ENCODE measurements around the gene POLN. TPM values are rescaled to one million over a fixed set of nuclear protein-coding genes. Genes with fewer than 3 reads are reported as not detected.

POLN gene
- total RNA-seq, 4 donors from 2014 or later = 2.6 to 10.6 (median 6.8) TPM

DNA sequence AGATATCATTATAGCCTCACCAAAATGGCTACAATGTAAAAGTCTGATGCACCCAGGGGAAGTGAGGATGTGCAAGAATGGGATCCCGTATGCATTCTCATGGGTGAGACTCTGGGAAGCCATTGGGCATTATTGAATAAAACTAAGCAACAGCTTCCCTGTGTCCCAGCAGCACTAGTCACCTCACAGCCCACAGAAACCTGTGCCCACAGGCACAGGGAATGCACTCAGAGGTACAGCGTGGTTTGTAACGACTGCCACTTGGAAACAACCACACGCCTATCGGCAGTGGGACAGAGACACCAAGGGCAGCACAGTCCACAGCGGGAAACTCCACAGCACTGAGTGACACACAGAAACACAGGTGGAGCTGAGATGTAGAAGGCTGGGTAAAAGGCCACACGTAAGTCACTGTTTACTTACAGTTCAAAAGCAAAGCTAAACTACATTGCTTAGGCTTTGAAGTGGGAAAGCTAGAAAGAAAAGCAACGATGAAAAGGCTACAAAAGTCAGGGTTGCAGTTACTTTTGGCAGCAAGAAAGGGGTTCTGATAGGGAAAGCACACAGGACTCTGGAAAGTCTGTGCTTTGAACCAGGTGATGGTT lies 69.2 kb downstream of the POLN start:
- TF ChIP-seq, protein P1, sequence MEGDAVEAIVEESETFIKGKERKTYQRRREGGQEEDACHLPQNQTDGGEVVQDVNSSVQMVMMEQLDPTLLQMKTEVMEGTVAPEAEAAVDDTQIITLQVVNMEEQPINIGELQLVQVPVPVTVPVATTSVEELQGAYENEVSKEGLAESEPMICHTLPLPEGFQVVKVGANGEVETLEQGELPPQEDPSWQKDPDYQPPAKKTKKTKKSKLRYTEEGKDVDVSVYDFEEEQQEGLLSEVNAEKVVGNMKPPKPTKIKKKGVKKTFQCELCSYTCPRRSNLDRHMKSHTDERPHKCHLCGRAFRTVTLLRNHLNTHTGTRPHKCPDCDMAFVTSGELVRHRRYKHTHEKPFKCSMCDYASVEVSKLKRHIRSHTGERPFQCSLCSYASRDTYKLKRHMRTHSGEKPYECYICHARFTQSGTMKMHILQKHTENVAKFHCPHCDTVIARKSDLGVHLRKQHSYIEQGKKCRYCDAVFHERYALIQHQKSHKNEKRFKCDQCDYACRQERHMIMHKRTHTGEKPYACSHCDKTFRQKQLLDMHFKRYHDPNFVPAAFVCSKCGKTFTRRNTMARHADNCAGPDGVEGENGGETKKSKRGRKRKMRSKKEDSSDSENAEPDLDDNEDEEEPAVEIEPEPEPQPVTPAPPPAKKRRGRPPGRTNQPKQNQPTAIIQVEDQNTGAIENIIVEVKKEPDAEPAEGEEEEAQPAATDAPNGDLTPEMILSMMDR (IDR thresholded peaks at IDR 0.05; ENCODE audit: low read depth) = no peak

DNA sequence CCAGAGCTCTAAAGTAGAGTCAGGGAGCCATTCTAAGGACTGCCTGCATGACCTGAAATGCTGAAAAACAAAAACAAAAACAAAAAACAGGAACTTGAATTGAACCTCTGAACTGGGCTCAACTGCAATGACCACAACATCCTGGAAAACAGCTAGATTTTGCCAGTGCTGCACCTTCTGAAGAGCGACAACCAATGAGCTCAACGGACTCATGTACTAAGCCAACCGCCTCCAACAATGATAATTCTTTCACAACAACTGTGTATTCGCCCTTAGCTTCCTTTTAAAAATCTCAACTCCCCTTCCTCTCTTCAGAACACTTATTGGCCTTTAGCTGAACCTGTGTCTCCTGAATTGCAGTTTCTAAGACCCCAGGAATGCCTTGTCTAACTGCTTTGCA lies 69.8 kb downstream of the POLN start:
- TF ChIP-seq, protein P1 (IDR thresholded peaks at IDR 0.05; ENCODE audit: low read depth) = no peak

DNA sequence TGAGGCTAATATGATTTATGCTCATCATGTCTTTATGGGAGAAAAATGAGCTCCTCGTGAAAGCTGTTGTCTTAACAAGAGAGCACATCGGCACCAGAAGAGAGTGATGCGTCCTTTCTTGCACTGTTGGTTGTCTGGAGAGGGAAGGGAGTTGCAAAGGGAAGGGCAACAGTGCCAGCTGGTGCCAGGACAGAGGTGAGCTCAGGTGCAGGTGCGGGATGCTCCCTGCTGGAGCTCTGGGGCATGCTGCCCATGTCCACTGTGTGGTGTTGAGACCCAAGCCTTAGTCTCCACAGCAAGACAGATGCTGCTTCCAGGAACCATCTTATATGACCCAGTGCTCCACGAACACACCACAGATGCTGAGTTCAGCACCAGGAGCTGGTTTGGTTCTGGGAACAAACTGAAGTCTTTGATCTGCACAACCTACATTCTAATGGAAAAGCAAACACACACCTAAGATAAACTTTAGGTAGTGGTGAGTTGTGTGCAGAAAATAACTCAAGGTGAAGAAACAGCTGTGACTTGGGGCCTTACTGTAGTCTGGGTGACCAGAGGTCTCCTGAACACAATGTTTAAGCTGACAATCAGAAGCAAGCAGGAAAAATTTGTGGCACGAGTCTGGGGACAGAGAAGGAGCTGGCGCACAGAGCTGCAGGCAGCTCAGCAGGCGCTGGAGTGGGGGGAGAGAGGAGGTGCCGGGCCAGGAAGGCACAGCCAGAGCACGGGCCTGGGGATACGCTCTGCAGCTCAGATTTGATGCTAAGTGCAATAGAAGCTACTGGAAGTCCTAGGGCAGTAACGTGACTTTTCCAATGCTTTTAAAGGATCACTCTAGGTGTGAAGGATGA lies 73.2 kb downstream of the POLN start:
- TF ChIP-seq, protein P1 (IDR thresholded peaks at IDR 0.05; ENCODE audit: low read depth) = no peak

DNA sequence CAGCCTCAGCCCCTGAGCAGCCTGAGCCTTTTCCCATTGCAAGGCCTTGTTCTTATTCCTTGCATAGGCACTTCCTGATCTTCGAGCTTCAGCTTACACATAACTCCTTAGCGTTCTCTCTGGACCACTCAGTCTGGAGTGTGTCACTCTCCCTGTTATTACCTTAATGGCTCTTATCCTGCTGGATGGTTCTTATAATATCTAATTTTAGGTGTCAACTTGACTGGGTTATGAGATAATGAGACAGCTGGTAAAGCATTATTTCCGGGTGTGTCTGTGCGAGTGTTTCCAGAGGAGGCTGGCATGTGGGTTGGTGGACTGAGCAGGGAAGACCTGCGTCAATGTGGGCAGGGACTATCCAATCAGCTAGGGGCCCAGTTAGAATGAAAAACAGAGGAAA lies 75.7 kb downstream of the POLN start:
- TF ChIP-seq, protein P1 (IDR thresholded peaks at IDR 0.05; ENCODE audit: low read depth) = no peak

DNA sequence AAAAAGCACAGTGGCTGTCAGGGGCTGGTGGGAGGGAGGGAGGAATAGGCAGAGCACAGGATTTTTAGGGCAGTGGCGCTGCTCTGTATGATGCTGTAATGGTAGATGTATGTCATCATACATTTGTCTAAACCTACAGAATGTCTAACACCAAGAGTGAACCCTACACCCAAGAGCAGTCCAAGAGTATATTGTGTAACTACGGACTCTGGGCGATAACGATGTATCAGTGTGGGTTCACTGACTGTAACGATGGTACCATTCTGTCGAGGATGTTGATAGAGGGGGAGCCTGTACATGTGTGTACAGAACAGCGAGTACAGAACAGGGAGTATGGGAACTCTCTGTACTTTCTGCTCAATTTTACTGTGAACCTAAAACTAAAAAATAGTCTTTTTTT lies 76.5 kb downstream of the POLN start:
- TF ChIP-seq, protein P1 (IDR thresholded peaks at IDR 0.05; ENCODE audit: low read depth) = no peak

DNA sequence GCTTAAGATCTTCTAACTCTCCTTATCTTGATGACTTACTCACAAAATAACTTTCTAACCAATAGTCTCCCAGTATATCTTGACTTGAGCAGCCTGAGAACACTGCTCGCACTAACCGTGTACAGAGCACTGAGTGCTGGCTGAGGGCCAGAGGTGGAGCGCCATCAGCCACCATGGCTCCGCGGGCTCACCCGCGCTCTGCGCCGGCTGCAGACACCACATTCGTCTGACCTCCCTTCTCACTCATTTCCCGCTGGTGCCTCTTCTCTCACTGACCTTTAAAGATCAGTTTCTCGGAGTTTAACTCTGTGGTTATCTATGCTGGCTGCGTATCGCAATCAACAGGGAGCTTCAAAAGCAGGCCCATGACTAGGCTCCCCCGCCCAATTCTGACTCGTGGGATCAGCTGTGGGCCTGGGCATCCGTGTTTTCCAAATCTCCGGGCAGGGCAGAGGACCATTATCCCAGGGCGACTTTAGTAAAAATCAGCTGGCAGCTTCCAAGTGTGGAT lies 78.6 kb downstream of the POLN start:
- TF ChIP-seq, protein P1 (IDR thresholded peaks at IDR 0.05; ENCODE audit: low read depth) = no peak

DNA sequence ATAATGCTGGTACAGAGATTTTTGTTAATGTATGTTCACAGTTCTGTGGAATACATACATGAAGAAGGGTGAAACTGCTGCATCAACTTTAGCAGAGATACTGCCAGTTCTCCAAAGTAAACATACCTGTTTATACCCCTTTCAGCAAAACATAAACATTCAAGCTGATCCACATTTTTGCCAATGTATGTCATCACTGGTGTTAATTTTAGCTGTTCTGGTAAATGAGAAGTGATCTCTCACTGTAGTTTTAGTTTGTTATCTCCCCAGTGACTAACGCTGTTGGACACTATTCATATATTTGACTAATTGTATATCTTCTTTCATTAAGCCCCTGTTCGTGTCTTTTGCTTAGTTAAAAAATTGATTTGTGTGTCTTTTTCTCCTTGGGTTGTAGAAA lies 82.0 kb downstream of the POLN start:
- TF ChIP-seq, protein P1 (IDR thresholded peaks at IDR 0.05; ENCODE audit: low read depth) = no peak
